Sigmoid colon (tissue), 7 donors: Measurements from ENCODE around the gene GABRB1. TPM values are rescaled to one million over a fixed set of nuclear protein-coding genes. Genes with fewer than 3 reads are reported as not detected.

Experiments
- DNase-seq: peaks from one replicate; pipeline ENCODE4 v3.0.0-alpha.2; 2019
- H3K27ac ChIP-seq, 4 donors: fragments of 200-600 bp; sonication (generic); one replicate each; pipeline ENCODE4 v1.5.1; 2016 to 2019; ENCODE audit warnings: mild to moderate bottlenecking in 1 of 4
- H3K27me3 ChIP-seq, 3 donors: fragments of 200-600 bp; sonication (generic); one replicate each; pipeline ENCODE4 v1.5.1; 2019; ENCODE audit warnings: mild to moderate bottlenecking in 1 of 3
- H3K36me3 ChIP-seq, 4 donors: fragments of 200-600 bp; sonication (generic); one replicate each; pipeline ENCODE4 v1.5.1; 2016 to 2019
- H3K4me1 ChIP-seq, 4 donors: fragments of 200-600 bp; sonication (generic); one replicate each; pipeline ENCODE4 v1.5.1; 2017 to 2019
- H3K4me3 ChIP-seq, 4 donors: fragments of 200-600 bp; sonication (generic); one replicate each; pipeline ENCODE4 v1.5.1; 2017 to 2019; ENCODE audit warnings: mild to moderate bottlenecking in 2 of 4, moderate library complexity in 1 of 4
- H3K9me3 ChIP-seq, 4 donors: fragments of 200-600 bp in 3 of 4; sonication (generic) in 3 of 4; one replicate each; pipeline versions ENCODE4 v1.5.1 to v1.6.1; 2013 to 2019
- EP300 ChIP-seq, 4 donors: sonication (generic); formaldehyde crosslinking; IDR thresholded peaks; one replicate each; pipeline ENCODE4 v1.6.1; 2017; ENCODE audit warnings: antibody characterized with exemption in 4 of 4
- POLR2A ChIP-seq, 2 donors: fragments of 450-650 bp; IDR thresholded peaks; one replicate each; pipeline ENCODE4 v1.6.1; 2016; ENCODE audit warnings: antibody characterized with exemption in 2 of 2, mild to moderate bottlenecking in 2 of 2, moderate library complexity in 2 of 2
- POLR2AphosphoS5 ChIP-seq, 4 donors: sonication (generic); formaldehyde crosslinking; IDR thresholded peaks; one replicate each; pipeline ENCODE4 v1.6.1; 2017; ENCODE audit warnings: antibody characterized with exemption in 4 of 4
- WGBS, 2 donors: extraction: QIAGEN DNeasy Blood & Tissue Kit; methylation state at CpG; one replicate each; pipeline ENCODE4 v1.1.7; 2013; 5-methylcytosine and 5-hydroxymethylcytosine counted together
- intact Hi-C: fragments of 100-400 bp; cut with DNase I; formaldehyde crosslinking; loops from one replicate; pipeline ENCODE4 v1.15.1; 2023
- polyA plus RNA-seq, 3 donors: library from polyadenylated mRNA; stranded (reverse); fragments of 200-250 nt; gene quantifications; one replicate each; pipeline ENCODE4 v1.2.3, GENCODE V29; 2013
- total RNA-seq, 4 donors: library from RNA; depleted of rRNA; stranded (reverse); fragments of >200 nt; gene quantifications; one replicate each; pipeline ENCODE4 v1.1.0, GENCODE V29; 2016
- TF ChIP-seq, protein P1 (sequence below), 4 experiments: fragments of 450-650 bp in 3 of 4; fragments of 200-600 bp in 1 of 4; IDR thresholded peaks; one replicate each; pipeline ENCODE4 v1.5.1; 2016 to 2019; ENCODE audit warnings: antibody characterized with exemption in 4 of 4, mild to moderate bottlenecking in 3 of 4, moderate library complexity in 2 of 4
- donor health status: healthy with polysubstance abuse.
- donor health status: Bipolar disorder and iron deficiency.
- donor health status: healthy.

Gene GABRB1
- total and polyA plus RNA-seq, 7 donors, result 0.22 to 1.7 (median 0.49) TPM; not detected in 2

GRCh38 chr4:47349326-47349725, 318.0 kb downstream of the GABRB1 start:
- H3K27ac ChIP-seq, result no peak overlapping the region
- H3K27me3 ChIP-seq, result no peaks in the 10 kb centered on the region
- intact Hi-C loops, result no loop called here
- 86 to 87% methylated on average over 4 of the region's 4 CpGs for WGBS, 2 donors
- no peaks in the 10 kb centered on the region for H3K36me3 ChIP-seq
- H3K4me1 ChIP-seq, result no peaks in the 10 kb centered on the region
- TF ChIP-seq EP300 (IDR thresholded peaks at IDR 0.05) (no peak), POLR2AphosphoS5 (IDR thresholded peaks at IDR 0.05) (no peak), POLR2A (IDR thresholded peaks at IDR 0.05) (no peak)
- TF ChIP-seq, protein P1, sequence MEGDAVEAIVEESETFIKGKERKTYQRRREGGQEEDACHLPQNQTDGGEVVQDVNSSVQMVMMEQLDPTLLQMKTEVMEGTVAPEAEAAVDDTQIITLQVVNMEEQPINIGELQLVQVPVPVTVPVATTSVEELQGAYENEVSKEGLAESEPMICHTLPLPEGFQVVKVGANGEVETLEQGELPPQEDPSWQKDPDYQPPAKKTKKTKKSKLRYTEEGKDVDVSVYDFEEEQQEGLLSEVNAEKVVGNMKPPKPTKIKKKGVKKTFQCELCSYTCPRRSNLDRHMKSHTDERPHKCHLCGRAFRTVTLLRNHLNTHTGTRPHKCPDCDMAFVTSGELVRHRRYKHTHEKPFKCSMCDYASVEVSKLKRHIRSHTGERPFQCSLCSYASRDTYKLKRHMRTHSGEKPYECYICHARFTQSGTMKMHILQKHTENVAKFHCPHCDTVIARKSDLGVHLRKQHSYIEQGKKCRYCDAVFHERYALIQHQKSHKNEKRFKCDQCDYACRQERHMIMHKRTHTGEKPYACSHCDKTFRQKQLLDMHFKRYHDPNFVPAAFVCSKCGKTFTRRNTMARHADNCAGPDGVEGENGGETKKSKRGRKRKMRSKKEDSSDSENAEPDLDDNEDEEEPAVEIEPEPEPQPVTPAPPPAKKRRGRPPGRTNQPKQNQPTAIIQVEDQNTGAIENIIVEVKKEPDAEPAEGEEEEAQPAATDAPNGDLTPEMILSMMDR (IDR thresholded peaks at IDR 0.05), result no peak
- no peak for DNase-seq
- no peak overlapping the region for H3K4me3 ChIP-seq
- no peaks in the 10 kb centered on the region for H3K9me3 ChIP-seq

DNA sequence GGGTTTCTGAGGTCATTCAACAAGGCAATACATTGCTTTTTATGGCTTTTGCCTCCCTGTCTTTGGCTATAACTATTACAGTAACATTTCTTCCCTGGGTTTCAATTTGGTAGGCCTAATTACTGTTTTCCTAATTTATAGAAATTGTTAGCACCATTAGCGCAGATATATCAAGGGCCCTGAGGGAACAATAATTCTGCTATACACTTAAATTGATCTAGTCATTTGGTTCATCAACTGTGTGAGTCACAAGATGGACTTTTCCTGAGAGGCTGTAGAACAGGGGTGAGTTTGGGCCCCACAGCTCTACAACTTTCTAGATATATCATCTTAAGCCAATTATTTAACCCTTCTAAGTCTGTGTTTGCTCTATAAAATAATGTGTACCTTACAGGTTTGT, 324.2 kb downstream of the GABRB1 start:
- no peak for DNase-seq
- Histone ChIP-seq H3K27ac (no peak overlapping the region), H3K4me1 (no peaks in the 10 kb centered on the region), H3K27me3 (no peaks in the 10 kb centered on the region), H3K4me3 (no peak overlapping the region), H3K36me3 (no peaks in the 10 kb centered on the region), H3K9me3 (no peaks in the 10 kb centered on the region)
- intact Hi-C loops, result no loop called here
- TF ChIP-seq, protein P1 (IDR thresholded peaks at IDR 0.05), result no peak
- TF ChIP-seq EP300 (IDR thresholded peaks at IDR 0.05), result no peak
- TF ChIP-seq POLR2A (IDR thresholded peaks at IDR 0.05), result no peak
- WGBS, 2 donors, result 91 to 92% methylated on average over 1 of the region's 1 CpG

GRCh38 chr4:47359891-47360290, 328.5 kb downstream of the GABRB1 start:
- H3K36me3 ChIP-seq, result no peaks in the 10 kb centered on the region
- TF ChIP-seq POLR2A (IDR thresholded peaks at IDR 0.05) (no peak), EP300 (IDR thresholded peaks at IDR 0.05) (no peak), POLR2AphosphoS5 (IDR thresholded peaks at IDR 0.05) (no peak)
- TF ChIP-seq, protein P1 (IDR thresholded peaks at IDR 0.05), result no peak
- no peak for DNase-seq
- H3K4me1 ChIP-seq, result no peaks in the 10 kb centered on the region
- no peak overlapping the region for H3K4me3 ChIP-seq
- 46 to 66% methylated on average over 4 of the region's 4 CpGs for WGBS, 2 donors
- intact Hi-C loops, result no loop called here
- no peak overlapping the region for H3K27ac ChIP-seq
- H3K9me3 ChIP-seq, result no peaks in the 10 kb centered on the region
- no peaks in the 10 kb centered on the region for H3K27me3 ChIP-seq

GRCh38 chr4:47367761-47368160, 336.4 kb downstream of the GABRB1 start:
- H3K36me3 ChIP-seq, result no peaks in the 10 kb centered on the region
- TF ChIP-seq EP300 (IDR thresholded peaks at IDR 0.05) (no peak), POLR2A (IDR thresholded peaks at IDR 0.05) (no peak), POLR2AphosphoS5 (IDR thresholded peaks at IDR 0.05) (no peak)
- TF ChIP-seq, protein P1 (IDR thresholded peaks at IDR 0.05), result no peak
- H3K4me3 ChIP-seq, result no peak overlapping the region
- H3K27ac ChIP-seq, result no peak overlapping the region
- H3K9me3 ChIP-seq, result no peaks in the 10 kb centered on the region
- H3K4me1 ChIP-seq, result no peaks in the 10 kb centered on the region
- WGBS, 2 donors, result 73 to 76% methylated on average over 2 of the region's 2 CpGs
- DNase-seq, result no peak
- intact Hi-C loops, result no loop called here
- no peaks in the 10 kb centered on the region for H3K27me3 ChIP-seq

DNA sequence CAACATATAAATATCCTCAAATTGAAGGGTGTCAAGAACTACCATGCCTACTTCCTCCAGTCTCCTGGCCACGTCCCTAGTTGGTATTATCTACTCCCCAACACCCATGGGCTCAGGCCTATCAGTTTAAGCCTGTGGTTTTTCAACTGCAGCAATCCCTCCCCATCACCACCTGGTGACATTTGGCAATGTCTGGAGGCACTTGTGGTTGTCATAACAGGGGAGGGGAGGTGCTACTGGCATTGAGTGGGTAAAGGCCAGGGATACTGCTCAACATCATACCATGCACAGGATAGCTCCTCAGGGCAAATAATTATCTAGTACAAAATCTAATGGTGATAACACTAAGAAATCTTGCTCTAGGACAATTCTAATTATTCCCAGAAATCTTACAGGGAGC, 336.8 kb downstream of the GABRB1 start:
- Histone ChIP-seq H3K4me1 (no peaks in the 10 kb centered on the region), H3K27me3 (no peaks in the 10 kb centered on the region), H3K36me3 (no peaks in the 10 kb centered on the region), H3K9me3 (no peaks in the 10 kb centered on the region), H3K4me3 (no peak overlapping the region), H3K27ac (no peak overlapping the region)
- DNase-seq, result no peak
- 42 to 45% methylated on average over 1 of the region's 1 CpG for WGBS, 2 donors
- intact Hi-C loops, result no loop called here
- TF ChIP-seq POLR2A (IDR thresholded peaks at IDR 0.05), result no peak
- TF ChIP-seq EP300 (IDR thresholded peaks at IDR 0.05), result no peak
- TF ChIP-seq, protein P1 (IDR thresholded peaks at IDR 0.05), result no peak
- TF ChIP-seq POLR2AphosphoS5 (IDR thresholded peaks at IDR 0.05), result no peak
